ENCODE results near the gene IFI44.

The IFI44 gene

GRCh38 chr1:78649628-78650027 is at the start of gene IFI44:
Gene IFI44, plus strand, starts transcription at chr1:78649831. Its CDS starts 365 bp downstream, at chr1:78650196.
- in situ Hi-C loops (cut with HindIII; ENCODE audit: low sequenced_read_pairs), result no loop called here

GRCh38 chr1:78601068-78601467 is 48.6 kb upstream of the IFI44 start:
- in situ Hi-C loops (cut with HindIII; ENCODE audit: low sequenced_read_pairs), result no loop called here

GRCh38 chr1:78603206-78603605 is 46.4 kb upstream of the IFI44 start:
- in situ Hi-C loops (cut with HindIII; ENCODE audit: low sequenced_read_pairs), result no loop called here

GRCh38 chr1:78604643-78605042 is 45.0 kb upstream of the IFI44 start:
- in situ Hi-C loops (cut with HindIII; ENCODE audit: low sequenced_read_pairs), result no loop called here

GRCh38 chr1:78606274-78606673 is 43.4 kb upstream of the IFI44 start:
- in situ Hi-C loops (cut with HindIII; ENCODE audit: low sequenced_read_pairs), result no loop called here

GRCh38 chr1:78607334-78607927 is 42.2 kb upstream of the IFI44 start:
- in situ Hi-C loops (cut with HindIII; ENCODE audit: low sequenced_read_pairs), result no loop called here

- in situ Hi-C loops (cut with HindIII; ENCODE audit: low sequenced_read_pairs), result no loop called here
Observed at GRCh38 chr1:78607944-78608343, 41.7 kb upstream of the IFI44 start.

GRCh38 chr1:78617615-78618026 is 32.0 kb upstream of the IFI44 start:
- in situ Hi-C loops (cut with HindIII; ENCODE audit: low sequenced_read_pairs), result no loop called here

- in situ Hi-C loops (cut with HindIII; ENCODE audit: low sequenced_read_pairs), result no loop called here
Observed at GRCh38 chr1:78619032-78619431, 30.6 kb upstream of the IFI44 start.

- in situ Hi-C loops (cut with HindIII; ENCODE audit: low sequenced_read_pairs), result no loop called here
Observed at GRCh38 chr1:78619446-78619802, 30.2 kb upstream of the IFI44 start.

GRCh38 chr1:78619803-78620579 is 29.6 kb upstream of the IFI44 start, which contains the start of gene IFI44L:
Gene IFI44L, plus strand, starts transcription at chr1:78620448. Its CDS starts 7,468 bp downstream, at chr1:78627916.
- in situ Hi-C loops (cut with HindIII; ENCODE audit: low sequenced_read_pairs), result no loop called here

GRCh38 chr1:78620666-78621065 is 29.0 kb upstream of the IFI44 start:
- in situ Hi-C loops (cut with HindIII; ENCODE audit: low sequenced_read_pairs), result no loop called here

- in situ Hi-C loops (cut with HindIII; ENCODE audit: low sequenced_read_pairs), result no loop called here
Observed at GRCh38 chr1:78622548-78622947, 27.1 kb upstream of the IFI44 start.

- in situ Hi-C loops (cut with HindIII; ENCODE audit: low sequenced_read_pairs), result no loop called here
Observed at GRCh38 chr1:78624035-78624434, 25.6 kb upstream of the IFI44 start.

GRCh38 chr1:78627321-78627720 is 22.3 kb upstream of the IFI44 start:
- in situ Hi-C loops (cut with HindIII; ENCODE audit: low sequenced_read_pairs), result no loop called here

- in situ Hi-C loops (cut with HindIII; ENCODE audit: low sequenced_read_pairs), result no loop called here
Observed at GRCh38 chr1:78630600-78630999, 19.0 kb upstream of the IFI44 start.

- in situ Hi-C loops (cut with HindIII; ENCODE audit: low sequenced_read_pairs), result no loop called here
Observed at GRCh38 chr1:78633209-78633608, 16.4 kb upstream of the IFI44 start.

GRCh38 chr1:78640462-78640861 is 9.2 kb upstream of the IFI44 start:
- in situ Hi-C loops (cut with HindIII; ENCODE audit: low sequenced_read_pairs), result no loop called here

GRCh38 chr1:78641558-78641957 is 8.1 kb upstream of the IFI44 start:
- in situ Hi-C loops (cut with HindIII; ENCODE audit: low sequenced_read_pairs), result no loop called here

- in situ Hi-C loops (cut with HindIII; ENCODE audit: low sequenced_read_pairs), result no loop called here
Observed at GRCh38 chr1:78645723-78646122, 3.9 kb upstream of the IFI44 start.

GRCh38 chr1:78647238-78647637 is 2.4 kb upstream of the IFI44 start:
- in situ Hi-C loops (cut with HindIII; ENCODE audit: low sequenced_read_pairs), result no loop called here

- in situ Hi-C loops (cut with HindIII; ENCODE audit: low sequenced_read_pairs), result no loop called here
Observed at GRCh38 chr1:78650114-78650660, 556 bp downstream of the IFI44 start.
